GM21786 (cell line): Measurements from ENCODE around the gene CEP131.
"Not testable (repeated sequence)": the region's sequence is repeated elsewhere in the genome, so short reads cannot be mapped to it uniquely, and the experiment has no call there.

ENCODE experiments used
- ATAC-seq: cut with Tn5 transposase; IDR thresholded peaks from one replicate; pipeline ENCODE4 v1.9.1; 2021; ENCODE audit not compliant: unreplicated experiment

The CEP131 gene

DNA sequence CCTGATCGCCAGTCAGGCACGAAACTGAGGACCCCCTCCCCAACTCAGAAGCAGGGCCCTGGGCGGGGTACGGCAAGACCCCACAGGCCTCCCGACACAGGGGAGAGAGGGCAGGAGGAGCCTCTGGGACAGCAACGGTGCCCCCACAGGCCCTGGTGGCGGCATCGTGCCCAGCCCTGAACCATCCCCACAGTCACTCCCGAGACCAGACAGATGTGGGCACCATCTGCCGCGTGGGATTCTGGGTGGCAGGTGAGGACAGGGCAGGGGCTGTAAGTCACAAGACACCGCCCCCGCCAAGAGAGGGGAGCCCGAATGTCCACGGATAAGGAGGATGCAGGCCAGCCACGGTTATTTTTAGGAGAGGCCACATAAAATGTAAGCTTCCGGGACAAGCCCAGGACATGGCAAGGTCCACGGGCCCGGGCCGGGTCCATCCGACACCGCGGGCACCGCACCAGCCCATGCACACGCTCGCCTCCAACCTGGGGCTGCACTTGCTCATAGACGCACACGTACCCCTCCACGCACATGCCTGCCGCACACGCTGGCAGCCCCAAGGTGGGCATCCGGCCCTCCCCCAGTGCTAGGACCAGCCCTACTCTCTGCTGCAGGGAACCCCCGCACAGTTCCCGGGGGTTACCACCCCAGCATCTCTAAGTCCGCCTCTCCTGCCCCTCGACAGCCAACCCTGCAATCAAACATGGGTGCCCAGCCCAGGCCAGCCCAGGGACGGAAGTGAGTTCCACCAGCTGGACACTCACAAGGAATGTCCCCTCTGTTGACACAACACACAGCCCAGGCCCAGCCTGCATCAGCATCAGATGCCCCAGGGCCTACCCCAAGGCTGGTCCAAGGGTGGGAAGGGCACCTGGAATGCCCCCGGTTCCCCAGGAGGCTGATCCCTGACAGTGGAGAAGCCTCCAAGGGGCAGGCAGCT is 65.6 kb downstream of the CEP131 start:
- no peak for ATAC-seq

- ATAC-seq = no peak
These were observed 67.8 kb downstream of the CEP131 start for GRCh38 chr17:81154961-81155360.

DNA sequence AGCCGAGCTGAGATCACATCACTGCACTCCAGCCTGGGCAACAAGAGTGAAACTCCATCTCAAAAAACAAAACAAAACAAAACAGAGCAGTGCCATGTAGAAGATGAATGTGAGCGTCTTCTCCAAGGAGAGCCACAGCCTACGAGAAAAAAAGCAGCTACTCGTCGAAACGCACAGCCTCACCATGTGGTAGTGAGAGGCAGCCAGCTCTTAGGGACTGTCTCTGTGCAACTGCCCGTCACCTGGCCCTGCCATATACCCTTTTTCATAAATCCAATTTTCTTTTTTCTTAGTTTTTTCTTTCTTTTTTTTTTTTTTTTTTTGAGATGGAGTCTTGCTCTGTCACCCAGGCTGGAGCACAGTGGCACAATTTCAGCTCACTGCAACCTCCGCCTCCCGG is 68.7 kb downstream of the CEP131 start:
- ATAC-seq = not testable (repeated sequence)

DNA sequence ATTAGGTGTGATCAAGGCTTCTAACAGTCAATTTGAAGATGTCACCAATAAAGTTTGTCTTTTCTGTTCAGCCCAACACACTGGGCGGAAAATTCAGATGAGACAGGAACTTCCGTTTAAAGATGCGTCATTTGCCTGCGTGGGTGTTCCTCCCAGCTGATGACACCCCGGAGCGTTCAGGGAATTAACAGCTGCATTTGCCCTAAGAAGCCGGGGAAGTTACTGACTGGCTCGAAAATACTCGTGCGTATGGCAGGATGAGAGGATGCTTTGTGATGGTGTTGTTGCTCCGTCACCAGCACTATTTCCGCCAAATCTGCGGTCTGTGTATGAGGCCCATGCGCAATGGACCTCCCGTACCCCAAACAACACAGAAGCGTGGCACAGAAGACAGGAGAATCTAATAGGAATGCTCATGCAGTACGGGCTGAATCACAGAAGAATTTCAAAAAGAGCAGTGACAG is 69.4 kb downstream of the CEP131 start:
- ATAC-seq = no peak

GRCh38 chr17:81152288-81152828 is 70.4 kb downstream of the CEP131 start:
- ATAC-seq = no peak

DNA sequence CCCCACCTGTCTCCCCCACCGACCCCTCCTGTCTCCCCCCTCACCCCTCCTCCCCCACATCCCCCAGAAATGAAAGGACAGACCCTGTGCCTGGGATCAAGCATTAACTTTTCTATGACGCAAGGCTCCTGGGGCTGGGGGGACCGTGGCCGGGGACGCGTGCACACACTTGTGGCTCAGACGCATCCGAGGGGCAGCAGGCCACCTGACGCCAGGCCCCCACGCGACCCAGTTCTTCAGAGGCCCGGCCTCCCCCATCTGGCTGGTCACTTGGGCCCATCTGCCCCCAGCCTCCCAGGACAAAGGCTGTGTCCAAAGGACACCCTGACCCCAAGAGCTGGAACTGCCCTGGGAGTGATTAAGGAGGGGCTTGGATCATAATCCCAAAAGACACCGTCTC is 71.5 kb downstream of the CEP131 start:
- no peak for ATAC-seq

DNA sequence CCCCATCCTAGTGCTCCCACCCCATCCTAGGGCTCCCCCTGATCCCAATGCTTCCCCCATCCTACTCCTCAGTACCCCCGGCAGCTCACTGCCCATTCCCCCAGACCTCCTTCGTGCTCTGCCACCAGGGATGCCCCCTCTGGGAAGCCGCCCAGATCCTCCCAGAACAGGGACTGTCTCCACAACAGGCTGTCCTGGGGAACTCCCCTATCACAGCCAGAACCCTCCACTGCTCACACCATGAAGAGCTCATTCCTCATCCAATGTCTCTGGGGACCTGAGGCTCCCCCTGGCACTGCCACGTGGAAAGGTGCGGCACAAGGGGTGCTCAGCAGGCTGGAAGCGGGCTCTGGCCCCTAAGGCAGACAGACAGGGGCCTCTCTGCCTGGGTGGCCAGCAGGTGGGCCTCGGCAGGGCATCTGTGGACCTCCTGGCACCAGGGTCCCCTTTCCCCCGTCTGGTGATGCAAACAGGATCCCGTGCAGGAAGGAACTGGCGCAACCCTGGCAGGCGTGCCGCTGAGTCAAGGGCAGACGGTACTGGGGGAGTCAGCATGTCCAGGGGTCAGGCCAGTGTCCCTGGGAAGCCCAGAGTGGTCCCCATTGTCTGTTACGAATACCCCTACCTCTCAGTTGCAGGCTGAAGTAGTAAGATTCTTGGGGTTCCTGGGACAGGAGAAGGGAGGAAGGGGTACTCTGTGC is 72.2 kb downstream of the CEP131 start:
- no peak for ATAC-seq

DNA sequence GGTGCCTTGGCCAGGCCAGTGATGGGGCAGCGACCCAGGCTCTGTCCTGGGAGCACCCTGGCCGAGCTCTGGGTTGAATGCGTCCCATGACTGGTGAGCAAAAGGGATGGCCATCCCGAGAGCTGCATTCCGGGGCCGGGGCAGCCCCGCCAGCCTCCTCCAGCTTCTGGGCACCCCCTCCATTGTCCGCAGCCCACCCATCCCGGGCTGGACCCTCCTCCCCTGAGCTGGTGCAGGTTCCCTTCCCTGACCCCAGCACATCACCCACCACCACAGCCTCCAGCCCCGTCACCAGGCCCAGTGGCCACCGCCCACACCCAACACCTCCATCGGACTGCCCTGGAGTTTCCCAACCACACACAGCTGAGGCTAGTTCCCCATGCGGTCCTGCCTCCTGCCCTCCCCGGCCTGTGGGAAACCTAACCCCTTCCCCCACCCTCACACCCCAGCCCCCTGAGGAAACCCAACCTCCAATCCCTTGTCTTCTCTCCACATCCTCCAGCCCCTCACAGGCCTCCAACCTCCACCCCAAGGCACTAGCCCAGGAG is 73.7 kb downstream of the CEP131 start:
- ATAC-seq = no peak

- ATAC-seq = no peak
These were observed 74.2 kb downstream of the CEP131 start for GRCh38 chr17:81148571-81148970.

DNA sequence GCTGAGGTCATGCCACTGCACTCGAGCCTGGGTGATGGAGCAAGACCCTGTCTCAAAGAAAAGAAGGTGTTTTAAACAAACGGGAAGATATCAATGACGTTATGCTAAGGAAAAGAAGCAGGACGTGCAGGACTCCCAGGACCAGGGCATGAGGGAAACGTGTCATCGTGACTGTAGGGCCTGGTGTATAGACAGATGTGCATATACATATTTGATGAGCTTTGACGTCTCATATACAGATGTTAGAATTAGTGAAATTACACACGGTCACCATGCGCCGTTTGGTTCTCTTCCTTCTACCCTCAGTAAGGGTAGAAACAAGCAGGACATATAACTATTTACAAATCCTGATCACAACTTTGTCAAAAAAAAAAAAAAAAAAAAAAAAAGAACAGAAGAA is 75.1 kb downstream of the CEP131 start:
- ATAC-seq = no peak

DNA sequence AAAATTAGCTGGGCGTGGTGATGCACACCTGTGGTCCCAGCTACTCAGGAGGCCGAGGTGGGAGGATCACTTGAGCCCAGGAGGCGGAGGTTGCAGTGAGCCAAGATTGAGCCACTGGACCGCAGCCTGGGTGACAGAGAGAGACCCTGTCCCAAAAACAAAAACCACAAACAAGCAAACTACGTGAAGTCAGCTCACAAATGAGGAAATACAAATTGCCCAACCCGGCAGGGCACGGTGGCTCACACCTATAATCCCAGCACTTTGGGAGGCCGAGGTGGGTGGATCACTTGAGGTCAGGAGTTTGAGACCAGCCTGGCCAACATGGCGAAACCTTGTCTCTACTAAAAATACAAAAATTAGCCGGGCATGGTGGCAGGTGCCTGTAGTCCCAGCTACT is 76.6 kb downstream of the CEP131 start:
- not testable (repeated sequence) for ATAC-seq

- no peak for ATAC-seq
These were observed 78.4 kb downstream of the CEP131 start for GRCh38 chr17:81144423-81144781.

GRCh38 chr17:81143717-81144422 is 78.9 kb downstream of the CEP131 start:
- no peak for ATAC-seq

GRCh38 chr17:81143200-81143527 is 79.6 kb downstream of the CEP131 start:
- no peak for ATAC-seq

DNA sequence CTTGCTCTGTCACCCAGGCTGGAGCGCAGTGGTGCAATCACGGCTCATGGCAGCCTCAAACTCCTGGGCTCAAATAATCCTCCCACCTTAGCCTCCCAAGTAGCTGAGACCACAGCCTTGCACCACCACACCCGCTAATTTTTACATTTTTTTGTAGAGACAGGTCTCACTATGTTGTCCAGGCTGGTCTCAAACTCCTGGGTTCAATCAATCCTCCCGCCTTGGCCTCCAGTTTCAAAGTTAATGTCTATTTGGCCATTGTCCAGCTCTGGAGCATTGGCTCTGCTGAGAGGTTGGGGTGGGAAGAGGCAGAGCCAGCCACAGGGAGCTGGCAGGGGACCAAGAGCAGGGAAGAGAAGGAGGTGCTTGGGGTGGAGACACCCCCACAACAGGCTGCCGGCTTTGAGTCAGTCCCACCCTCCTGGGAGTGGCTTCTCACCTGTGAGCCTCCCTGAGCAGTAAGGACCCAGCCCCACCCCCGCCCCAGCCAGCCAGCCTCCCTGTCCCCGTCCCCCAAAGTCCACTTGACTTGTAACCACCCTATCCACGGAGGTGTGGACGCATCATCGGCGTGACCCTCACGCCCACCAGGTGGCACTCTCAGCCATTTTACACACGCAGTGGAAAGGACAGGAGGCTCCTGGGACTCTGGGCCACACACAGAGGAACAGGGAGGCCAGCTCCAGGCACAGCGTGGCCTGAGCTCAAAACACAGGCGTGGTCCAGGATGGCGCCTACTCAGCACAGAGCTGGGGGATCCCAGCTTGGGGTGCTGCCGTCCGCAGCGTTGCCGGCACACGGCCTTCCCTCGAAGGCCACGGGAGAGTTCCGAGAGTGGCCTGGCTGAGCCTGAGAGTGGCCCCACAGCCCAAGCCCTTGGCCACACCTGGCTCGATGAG is 80.2 kb downstream of the CEP131 start:
- ATAC-seq = no peak

GRCh38 chr17:81140695-81141094 is 82.1 kb downstream of the CEP131 start:
- no peak for ATAC-seq

DNA sequence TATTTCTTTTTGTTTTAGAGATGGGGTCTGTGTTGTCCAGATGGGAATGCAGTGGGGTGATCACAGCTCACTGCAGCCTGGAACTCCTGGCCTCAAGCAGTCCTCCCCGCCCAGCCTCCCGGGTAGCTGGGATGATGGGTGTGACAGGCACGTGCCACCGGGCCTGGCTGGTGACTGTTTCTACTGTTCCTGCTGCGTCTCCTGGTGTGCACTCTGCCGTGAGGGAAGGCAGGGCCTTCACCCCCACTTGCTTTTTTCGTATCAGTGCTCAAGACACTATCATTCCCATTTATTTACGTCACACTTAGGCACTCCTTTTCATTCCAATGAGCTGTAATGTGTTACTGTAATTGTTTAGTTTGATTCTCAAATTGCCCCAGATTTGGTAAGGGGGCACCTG is 82.7 kb downstream of the CEP131 start:
- ATAC-seq = no peak
